Mesenchymal stem cell (in vitro differentiated cells and primary cell): ENCODE measurements around the gene VMP1.

Source experiments
- DNase-seq: peaks from one replicate; pipeline ENCODE4 v3.0.0-alpha.2; 2013
- H2AFZ ChIP-seq: one replicate; pipeline ENCODE4 v1.6.1; 2013; ENCODE audit warnings: low read depth, mild to moderate bottlenecking, control low read depth, inconsistent platforms, low read length, moderate library complexity
- H2AK5ac ChIP-seq: 2 replicates; pipeline ENCODE4 v1.6.1; 2013; ENCODE audit warnings: low read length, moderate library complexity, mild to moderate bottlenecking, inconsistent platforms; ENCODE audit not compliant: severe bottlenecking
- H2BK120ac ChIP-seq: one replicate; pipeline ENCODE4 v1.6.1; 2013; ENCODE audit warnings: low read depth, mild to moderate bottlenecking, inconsistent platforms, low read length, moderate library complexity
- H2BK12ac ChIP-seq, 2 experiments: one replicate each; pipeline ENCODE4 v1.6.1; 2013; ENCODE audit warnings: inconsistent platforms in 2 of 2, low read length in 2 of 2, mild to moderate bottlenecking in 2 of 2, moderate library complexity in 2 of 2, control low read depth in 1 of 2
- H2BK15ac ChIP-seq: one replicate; pipeline ENCODE4 v1.6.1; 2013; ENCODE audit warnings: mild to moderate bottlenecking, low read depth, inconsistent platforms; ENCODE audit not compliant: poor library complexity, severe bottlenecking
- H2BK5ac ChIP-seq: 2 replicates; pipeline ENCODE4 v1.6.1; 2013; ENCODE audit warnings: low read depth, mild to moderate bottlenecking, low read length, control low read depth, inconsistent platforms; ENCODE audit not compliant: poor library complexity, severe bottlenecking
- H3K14ac ChIP-seq, 2 experiments: one replicate each; pipeline ENCODE4 v1.6.1; 2013; ENCODE audit warnings: inconsistent platforms in 2 of 2, low read length in 2 of 2, control low read depth in 1 of 2, mild to moderate bottlenecking in 1 of 2, moderate library complexity in 1 of 2
- H3K18ac ChIP-seq, 2 experiments: one replicate each; pipeline ENCODE4 v1.6.1; 2013; ENCODE audit warnings: inconsistent platforms in 2 of 2, low read length in 2 of 2, control low read depth in 1 of 2, low read depth in 1 of 2, mild to moderate bottlenecking in 1 of 2
- H3K23ac ChIP-seq, 2 experiments: one replicate each; pipeline ENCODE4 v1.6.1; 2013; ENCODE audit warnings: inconsistent platforms in 2 of 2, low read length in 2 of 2, mild to moderate bottlenecking in 2 of 2, moderate library complexity in 2 of 2, control low read depth in 1 of 2
- H3K27ac ChIP-seq: 2 replicates; pipeline ENCODE4 v1.5.1; 2013; ENCODE audit warnings: mild to moderate bottlenecking, moderate library complexity, low read length, control low read depth, inconsistent platforms; ENCODE audit not compliant: poor library complexity, severe bottlenecking
- H3K27me3 ChIP-seq, 2 experiments: 2 replicates each; pipeline versions ENCODE4 v1.6.1 to v1.7.0; 2013; ENCODE audit warnings: low read length in 2 of 2, mild to moderate bottlenecking in 2 of 2, moderate library complexity in 2 of 2, control low read depth in 1 of 2, inconsistent platforms in 1 of 2; ENCODE audit not compliant: control insufficient read depth in 1 of 2, insufficient read depth in 1 of 2
- H3K36me3 ChIP-seq, 2 experiments: 2 replicates each; pipeline versions ENCODE4 v1.6.1 to v1.7.0; 2013; ENCODE audit warnings: low read length in 2 of 2, control low read depth in 1 of 2, inconsistent platforms in 1 of 2, low read depth in 1 of 2, mild to moderate bottlenecking in 1 of 2; ENCODE audit not compliant: insufficient read depth in 2 of 2, control insufficient read depth in 1 of 2
- H3K4ac ChIP-seq, 2 experiments: one replicate each; pipeline ENCODE4 v1.6.1; 2013; ENCODE audit warnings: inconsistent platforms in 2 of 2, low read length in 2 of 2, mild to moderate bottlenecking in 2 of 2, moderate library complexity in 2 of 2, control low read depth in 1 of 2, low read depth in 1 of 2
- H3K4me1 ChIP-seq: 2 replicates; pipeline ENCODE4 v1.6.1; 2013; ENCODE audit warnings: low read depth, low read length, control low read depth; ENCODE audit not compliant: control insufficient read depth, insufficient read depth
- H3K4me2 ChIP-seq: 2 replicates; pipeline ENCODE4 v1.6.1; 2013; ENCODE audit warnings: low read length, mild to moderate bottlenecking, inconsistent platforms; ENCODE audit not compliant: poor library complexity, severe bottlenecking
- H3K4me3 ChIP-seq, 2 experiments: 2 replicates each; pipeline versions ENCODE4 v1.5.1 to v1.7.0; 2013; ENCODE audit warnings: low read length in 2 of 2, mild to moderate bottlenecking in 2 of 2, control low read depth in 1 of 2, low read depth in 1 of 2; ENCODE audit not compliant: insufficient read depth in 1 of 2
- H3K79me1 ChIP-seq: replicated peaks from 2 replicates; pipeline ENCODE4 v1.6.1; 2013; ENCODE audit warnings: mild to moderate bottlenecking, control low read depth, low read length, inconsistent platforms; ENCODE audit not compliant: poor library complexity, severe bottlenecking
- H3K9ac ChIP-seq: 2 replicates; pipeline ENCODE4 v1.7.0; 2013; ENCODE audit warnings: mild to moderate bottlenecking, low read length, moderate library complexity
- H3K9me3 ChIP-seq: 2 replicates; pipeline ENCODE4 v1.7.0; 2013; ENCODE audit warnings: mild to moderate bottlenecking, low read length; ENCODE audit not compliant: control insufficient read depth
- H4K8ac ChIP-seq: one replicate; pipeline ENCODE4 v1.6.1; 2013; ENCODE audit warnings: inconsistent platforms, mild to moderate bottlenecking, low read length, moderate library complexity
- H4K91ac ChIP-seq: one replicate; pipeline ENCODE4 v1.6.1; 2013; ENCODE audit warnings: mild to moderate bottlenecking, low read length, inconsistent platforms
- WGBS: methylation state at CpG from one replicate; pipeline ENCODE4 v1.1.7; 2013; ENCODE audit warnings: mixed read lengths; 5-methylcytosine and 5-hydroxymethylcytosine counted together

The VMP1 gene

DNA sequence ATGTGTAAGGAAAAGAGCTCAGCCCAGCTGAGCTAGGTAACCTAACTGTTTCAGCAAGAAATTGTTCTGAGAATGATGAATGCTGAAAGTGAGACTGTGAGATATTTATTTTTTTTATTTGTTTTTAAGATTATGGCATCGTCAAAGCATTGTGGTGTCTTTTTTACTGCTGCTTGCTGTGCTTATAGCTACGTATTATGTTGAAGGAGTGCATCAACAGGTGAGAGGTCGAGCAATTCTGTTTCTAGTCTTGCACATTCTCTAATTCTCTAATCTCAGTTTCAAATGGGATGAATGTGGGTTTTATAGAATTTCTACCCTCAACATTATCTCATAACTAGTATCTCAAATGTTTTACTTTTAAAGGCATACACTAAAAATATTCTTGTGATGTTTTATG lies 29.9 kb downstream of the VMP1 start:
- Histone ChIP-seq H2BK5ac (no peak overlapping the region), H3K4ac (no peak overlapping the region), H4K8ac (no peak overlapping the region), H3K4me1 (no peaks in the 10 kb centered on the region), H3K9ac (no peak overlapping the region), H3K27me3 (no peaks in the 10 kb centered on the region), H3K27ac (no peak overlapping the region), H3K23ac (no peak overlapping the region), H2AFZ (no peak overlapping the region), H3K14ac (no peak overlapping the region), H3K18ac (no peak overlapping the region), H2BK15ac (no peak overlapping the region), H2AK5ac (no peak overlapping the region), H3K4me2 (no peak overlapping the region), H3K79me1 (peaks cover 11% of the 10 kb centered on the region), H3K9me3 (no peaks in the 10 kb centered on the region), H2BK120ac (no peak overlapping the region), H4K91ac (no peak overlapping the region), H3K36me3 (peaks cover 6 to 62% of the 10 kb centered on the region in 2 experiments), H2BK12ac (no peak overlapping the region), H3K4me3 (no peak overlapping the region)
- 74% methylated on average over 2 of the region's 3 CpGs for WGBS
- no peak for DNase-seq

GRCh38 chr17:59743842-59744241 lies 36.4 kb downstream of the VMP1 start:
- Histone ChIP-seq H2BK12ac (no peak overlapping the region), H3K9me3 (peaks cover 7% of the 10 kb centered on the region), H2AK5ac (no peak overlapping the region)

DNA sequence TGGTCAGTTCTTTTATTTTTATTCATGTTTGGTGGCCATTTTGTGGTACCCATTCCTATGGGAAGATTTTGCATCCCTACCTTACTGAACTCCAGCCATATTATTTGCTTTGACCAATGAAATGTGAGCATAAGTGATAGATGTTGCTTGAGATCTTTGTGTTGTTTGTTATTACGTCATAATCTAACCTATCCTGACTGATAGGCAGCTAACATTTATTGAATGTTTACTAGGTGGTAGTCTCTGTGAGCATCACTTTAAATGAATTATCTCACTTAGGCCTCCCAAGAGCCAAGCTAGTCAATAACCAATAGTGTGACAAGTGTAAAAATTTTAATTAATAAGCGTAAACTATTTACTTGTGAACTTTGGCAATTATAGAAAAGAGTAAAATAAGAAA lies 37.6 kb downstream of the VMP1 start:
- Histone ChIP-seq H2AK5ac (no peak overlapping the region), H3K27me3 (no peaks in the 10 kb centered on the region), H3K4me3 (no peak overlapping the region), H3K23ac (no peak overlapping the region), H3K4me1 (no peaks in the 10 kb centered on the region), H2BK12ac (no peak overlapping the region), H2BK120ac (no peak overlapping the region), H3K9me3 (peaks cover 7% of the 10 kb centered on the region), H2BK15ac (no peak overlapping the region), H3K4ac (no peak overlapping the region), H3K14ac (no peak overlapping the region), H2BK5ac (no peak overlapping the region), H3K27ac (no peak overlapping the region), H3K79me1 (peaks cover 13% of the 10 kb centered on the region), H4K8ac (no peak overlapping the region), H2AFZ (no peak overlapping the region), H3K4me2 (no peak overlapping the region), H4K91ac (no peak overlapping the region), H3K9ac (peak overlapping the region; percentile 30), H3K36me3 (peaks cover 11 to 29% of the 10 kb centered on the region in 2 experiments), H3K18ac (no peak overlapping the region)
- 100% methylated on average over 1 of the region's 2 CpGs for WGBS
- no peak for DNase-seq

More at GRCh38 chr17:59743842-59744241, 36.4 kb downstream of the VMP1 start:
- Histone ChIP-seq H4K8ac (no peak overlapping the region), H3K4me3 (no peak overlapping the region), H2BK15ac (no peak overlapping the region), H2BK5ac (no peak overlapping the region), H2BK120ac (no peak overlapping the region), H3K4me2 (no peak overlapping the region), H3K18ac (no peak overlapping the region), H3K27me3 (no peaks in the 10 kb centered on the region), H2AFZ (no peak overlapping the region), H3K36me3 (peaks cover 11 to 35% of the 10 kb centered on the region in 2 experiments), H3K4me1 (no peaks in the 10 kb centered on the region), H3K4ac (no peak overlapping the region), H3K27ac (no peak overlapping the region), H4K91ac (no peak overlapping the region), H3K79me1 (peaks cover 13% of the 10 kb centered on the region), H3K23ac (no peak overlapping the region), H3K14ac (no peak overlapping the region), H3K9ac (no peak overlapping the region)
- 100% methylated on average over 4 of the region's 4 CpGs for WGBS
- no peak for DNase-seq

- Histone ChIP-seq H3K4ac (no peak overlapping the region), H2AK5ac (no peak overlapping the region), H2BK120ac (no peak overlapping the region), H3K18ac (no peak overlapping the region), H3K27me3 (no peaks in the 10 kb centered on the region), H3K36me3 (peaks cover 14 to 16% of the 10 kb centered on the region in 2 experiments), H3K9ac (peak overlapping the region; percentile 2), H3K23ac (no peak overlapping the region), H4K91ac (no peak overlapping the region), H2BK5ac (no peak overlapping the region), H2BK12ac (no peak overlapping the region), H2BK15ac (no peak overlapping the region), H3K14ac (no peak overlapping the region), H3K4me1 (peaks cover 3% of the 10 kb centered on the region), H2AFZ (no peak overlapping the region), H4K8ac (no peak overlapping the region), H3K4me3 (no peak overlapping the region), H3K27ac (no peak overlapping the region), H3K9me3 (peaks cover 7% of the 10 kb centered on the region), H3K4me2 (no peak overlapping the region), H3K79me1 (peaks cover 13% of the 10 kb centered on the region)
- WGBS, result 99% methylated on average over 4 of the region's 4 CpGs
- DNase-seq, result peak; percentile 68
Observed at GRCh38 chr17:59746849-59747445, 39.5 kb downstream of the VMP1 start.
